HG02610 (cell line): Measurements from ENCODE around the gene NCAM1.

Experiments used
- ATAC-seq: cut with Tn5 transposase; IDR thresholded peaks from one replicate; pipeline ENCODE4 v1.9.1; 2021; ENCODE audit warnings: mild to moderate bottlenecking, moderate library complexity; ENCODE audit not compliant: unreplicated experiment

The NCAM1 gene

DNA sequence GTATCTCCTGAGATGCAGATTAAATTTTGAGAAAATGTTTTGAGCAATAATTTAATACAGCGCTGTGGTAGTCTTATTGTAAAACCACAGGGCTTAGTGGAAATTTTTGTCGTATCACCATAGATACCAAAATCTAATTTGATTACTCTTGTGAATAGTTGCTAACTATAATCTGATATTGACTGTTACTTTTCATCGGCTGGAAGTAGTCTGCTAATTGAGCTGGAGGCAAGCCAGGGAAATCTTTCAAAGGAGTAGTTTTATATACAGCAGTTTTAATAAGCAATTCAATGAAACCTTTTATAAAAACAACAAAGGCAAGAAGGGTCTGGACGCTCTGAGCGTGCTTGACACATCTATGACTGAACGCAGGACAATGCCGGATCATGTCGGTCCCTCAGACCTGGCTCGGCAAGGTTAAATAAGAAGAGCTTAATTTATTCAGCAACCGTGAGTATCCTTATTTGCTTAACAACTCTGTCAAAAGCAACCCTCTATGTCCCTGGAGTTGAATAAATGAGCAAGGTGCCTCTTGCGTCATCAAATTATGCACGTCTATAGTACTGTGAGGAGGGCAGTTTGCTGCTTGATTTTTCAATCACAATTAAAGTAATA, 121.2 kb downstream of the NCAM1 start:
- no peak for ATAC-seq

DNA sequence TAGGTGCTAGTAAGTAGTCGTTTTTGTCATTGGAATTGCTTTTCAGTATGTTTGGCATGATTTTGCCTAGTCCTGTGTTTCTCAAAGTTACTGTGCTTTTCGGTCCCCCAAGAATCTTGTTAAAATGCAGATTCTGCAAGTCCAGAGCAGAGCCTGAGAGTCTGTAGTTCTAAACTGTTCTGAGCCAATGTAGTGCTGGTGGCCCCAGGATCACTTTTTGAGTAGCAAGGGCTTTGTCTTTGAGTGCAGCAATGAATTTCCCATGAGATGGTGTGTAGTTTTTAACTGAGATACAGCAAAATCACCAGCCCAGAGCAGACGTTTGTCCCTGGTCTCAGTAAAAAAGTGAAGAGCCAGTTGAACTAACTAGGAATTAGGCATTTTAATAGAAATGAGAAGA, 122.4 kb downstream of the NCAM1 start:
- ATAC-seq = no peak

DNA sequence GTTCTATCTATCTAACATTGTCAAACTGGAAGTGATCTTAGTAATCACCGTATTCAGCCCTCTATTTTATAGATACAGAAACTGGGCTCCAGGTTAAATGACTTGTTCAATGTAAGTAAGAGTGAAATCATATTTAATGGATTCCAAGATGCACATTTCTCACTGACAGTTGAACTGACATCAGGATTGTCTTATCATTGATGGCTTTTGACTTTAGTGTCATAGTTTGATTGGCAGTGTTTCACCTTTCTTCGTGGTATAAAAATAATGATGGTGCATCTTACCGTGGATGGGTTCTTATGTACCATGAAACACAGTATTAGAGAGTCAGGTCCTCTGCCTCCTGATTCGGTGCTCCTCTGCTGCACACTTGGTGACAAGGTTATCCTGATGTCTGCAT, 123.1 kb downstream of the NCAM1 start:
- ATAC-seq = no peak

DNA sequence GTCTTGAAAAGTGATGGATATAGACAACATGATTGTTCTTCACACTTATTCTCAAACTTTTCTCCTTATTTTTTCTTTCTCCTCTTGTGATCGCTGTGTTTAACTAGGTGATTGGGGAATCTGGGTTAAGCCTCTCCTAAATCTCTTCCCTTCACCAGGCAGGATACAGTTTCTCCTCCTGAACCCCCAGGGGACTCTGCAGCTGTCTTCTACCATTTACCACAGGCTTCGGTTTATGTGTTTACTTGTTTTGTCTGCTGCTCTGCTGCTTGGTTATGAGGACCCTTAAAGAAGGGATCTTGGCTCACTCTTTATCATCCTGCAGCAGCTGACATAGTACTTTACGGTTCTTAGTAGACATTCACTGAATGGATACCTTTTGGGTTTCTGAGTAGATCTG, 124.2 kb downstream of the NCAM1 start:
- no peak for ATAC-seq

DNA sequence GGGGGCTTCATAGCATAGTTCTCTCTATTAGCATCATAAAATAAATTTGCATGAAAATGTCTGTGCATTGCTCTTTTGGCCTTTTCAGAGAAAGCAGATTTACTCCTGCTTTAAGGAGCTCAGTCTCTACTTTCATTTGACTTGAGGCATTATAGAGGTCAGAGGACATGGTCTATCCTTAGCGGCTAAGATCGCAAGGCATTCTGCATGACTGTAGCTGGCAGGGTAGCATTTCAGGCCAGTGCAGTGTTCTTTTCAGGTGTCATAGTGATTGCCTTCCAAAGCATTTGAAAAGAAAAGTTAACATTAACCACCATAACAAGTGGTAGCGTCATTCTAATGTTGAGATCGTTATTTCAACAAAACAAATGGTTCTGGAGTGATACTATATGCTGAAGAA, 126.5 kb downstream of the NCAM1 start:
- ATAC-seq = no peak

DNA sequence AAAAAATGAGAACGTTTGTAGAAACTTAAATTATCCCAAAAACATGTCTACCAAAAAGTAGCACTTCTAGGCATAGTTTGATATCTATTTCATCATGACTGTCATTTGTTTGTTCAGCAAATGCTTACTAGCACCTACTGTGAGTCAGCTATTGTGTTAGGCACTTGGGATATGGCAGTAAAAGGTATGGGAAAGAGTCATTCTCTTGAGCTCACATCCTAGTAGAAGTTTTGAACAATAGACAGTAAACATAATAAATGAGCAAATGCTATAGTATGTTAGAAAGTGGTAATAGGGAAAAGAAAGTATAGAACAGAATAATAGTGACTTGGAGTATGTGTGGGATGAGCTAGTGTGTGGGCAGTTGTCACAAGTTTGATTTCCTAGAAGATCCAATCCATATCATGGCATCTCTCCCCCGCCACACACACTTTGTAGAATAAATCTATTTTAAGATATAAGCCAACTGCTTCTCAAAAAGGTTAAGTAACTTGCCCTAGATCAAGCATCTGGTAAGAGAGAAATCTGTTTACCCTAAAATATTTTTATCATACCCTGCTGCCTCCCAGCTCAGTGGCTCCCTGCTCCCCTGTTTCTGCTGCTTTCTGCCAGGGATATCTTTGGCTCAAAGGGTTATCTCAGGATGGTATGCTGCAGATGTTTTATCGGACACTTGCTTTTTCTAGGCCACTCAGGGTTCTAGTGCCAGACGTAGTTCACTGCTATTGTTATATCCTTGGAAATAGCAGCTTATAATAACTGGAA, 129.7 kb downstream of the NCAM1 start:
- no peak for ATAC-seq

DNA sequence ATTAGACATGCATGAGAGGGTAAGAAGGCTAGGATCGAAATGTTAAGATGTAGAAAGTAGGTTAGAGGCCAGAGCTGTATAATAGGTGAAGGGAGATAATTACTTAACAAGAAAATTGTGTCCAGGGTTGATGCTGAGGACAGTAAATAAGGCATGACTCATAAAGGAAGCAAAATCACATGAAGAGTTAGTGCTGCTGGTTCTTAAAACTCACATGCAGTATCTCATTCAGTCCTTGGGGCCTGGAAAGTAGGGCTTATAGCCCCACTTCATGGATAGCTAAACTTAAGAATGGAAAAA, 130.2 kb downstream of the NCAM1 start:
- ATAC-seq = no peak

DNA sequence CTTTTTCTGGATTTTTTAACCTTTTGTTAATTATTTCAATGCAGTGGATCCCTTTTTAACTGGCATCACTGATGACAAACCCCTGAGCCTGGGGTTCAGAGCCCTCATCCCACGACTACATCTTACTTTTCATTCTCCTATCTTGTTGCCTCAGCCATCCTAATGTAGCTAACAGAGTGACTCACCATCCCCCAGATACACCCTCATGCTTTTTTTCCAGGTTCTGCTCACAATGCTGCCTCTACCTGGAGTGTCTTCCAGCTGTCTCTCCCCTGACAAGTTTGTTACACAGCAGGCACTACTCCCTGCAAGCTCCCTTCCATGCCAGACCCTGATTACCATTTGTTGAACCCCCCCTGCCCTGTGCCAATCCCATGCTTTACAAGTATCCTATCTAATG, 135.4 kb downstream of the NCAM1 start:
- ATAC-seq = no peak

DNA sequence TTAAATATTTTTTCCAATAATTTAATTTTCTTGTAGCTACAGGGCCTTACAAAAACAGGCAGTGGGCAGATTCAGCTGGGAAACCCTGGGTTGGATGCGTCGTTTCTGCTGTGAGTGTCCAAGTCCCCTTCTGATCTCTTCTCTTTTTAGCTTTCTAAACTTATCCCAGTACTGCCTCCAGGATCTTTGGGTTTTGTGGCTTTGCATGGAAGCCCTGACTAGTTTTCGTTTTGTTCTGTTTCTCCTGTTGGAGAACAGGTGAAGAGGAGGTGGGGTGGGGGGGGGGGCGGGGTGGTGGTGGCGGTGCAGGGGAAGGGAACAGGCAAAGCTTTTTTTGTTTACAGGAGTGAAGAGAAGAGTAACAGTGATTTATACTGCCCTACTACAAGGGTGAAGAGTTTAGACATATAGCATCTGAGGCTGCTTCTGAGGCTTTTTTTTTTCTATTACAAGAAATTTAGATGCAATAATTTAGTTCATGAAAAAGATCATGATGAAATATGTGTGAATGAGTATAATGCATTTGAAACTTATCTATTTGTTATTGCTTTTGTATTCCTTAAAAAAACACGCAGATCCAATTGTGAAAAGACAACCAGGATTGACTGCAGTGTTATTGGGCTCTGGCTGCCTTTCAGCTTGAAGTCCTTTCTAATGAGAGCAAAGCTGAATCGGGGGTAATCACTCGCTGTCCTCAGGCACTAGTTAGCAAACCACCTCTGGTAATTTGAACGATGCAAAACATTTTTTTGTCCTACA, 142.9 kb downstream of the NCAM1 start:
- ATAC-seq = no peak

DNA sequence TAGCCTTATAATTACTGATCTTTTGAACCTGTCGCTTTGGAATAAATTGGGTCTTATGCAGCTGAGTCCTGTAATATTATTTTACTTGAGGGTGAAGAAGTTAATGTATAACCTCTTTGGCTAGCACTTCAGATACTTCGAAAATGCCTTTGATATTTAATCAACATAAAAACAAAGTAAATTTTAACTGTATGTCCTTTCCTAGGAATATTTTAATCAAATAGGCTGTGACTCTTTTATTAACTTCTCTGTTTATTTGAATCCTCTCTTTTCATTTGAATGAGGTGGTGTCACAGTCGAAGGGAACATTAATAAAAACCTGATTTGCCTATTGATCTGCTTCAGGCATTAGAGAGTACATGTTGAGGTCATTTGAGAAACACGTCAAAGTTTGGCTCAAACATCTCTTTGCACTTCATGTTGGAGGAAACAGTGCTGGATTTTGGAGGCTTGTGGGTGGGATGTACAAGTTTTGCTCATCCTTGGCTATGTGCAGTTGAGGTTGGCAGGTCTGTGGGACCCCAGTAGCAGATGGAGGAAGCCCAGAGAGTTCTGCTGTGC, 143.6 kb downstream of the NCAM1 start:
- no peak for ATAC-seq

DNA sequence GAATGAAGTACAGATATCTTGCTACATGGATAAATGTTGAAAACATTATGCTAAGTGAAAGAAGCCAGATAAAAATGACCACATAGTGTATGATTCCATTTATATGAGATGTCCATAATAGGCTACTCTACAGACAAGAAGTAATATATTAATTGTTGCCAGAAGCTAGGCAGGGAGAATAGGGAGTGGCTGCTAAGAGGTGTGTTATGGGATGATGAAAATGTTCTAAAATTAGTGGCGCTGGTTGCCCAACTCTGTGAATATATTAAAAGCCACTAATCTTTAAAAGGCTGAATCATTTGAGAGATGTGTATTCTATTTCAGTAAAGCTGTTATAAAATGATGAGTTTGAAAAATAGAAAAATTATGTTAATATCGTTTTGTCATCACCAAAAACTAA, 144.4 kb downstream of the NCAM1 start:
- no peak for ATAC-seq

DNA sequence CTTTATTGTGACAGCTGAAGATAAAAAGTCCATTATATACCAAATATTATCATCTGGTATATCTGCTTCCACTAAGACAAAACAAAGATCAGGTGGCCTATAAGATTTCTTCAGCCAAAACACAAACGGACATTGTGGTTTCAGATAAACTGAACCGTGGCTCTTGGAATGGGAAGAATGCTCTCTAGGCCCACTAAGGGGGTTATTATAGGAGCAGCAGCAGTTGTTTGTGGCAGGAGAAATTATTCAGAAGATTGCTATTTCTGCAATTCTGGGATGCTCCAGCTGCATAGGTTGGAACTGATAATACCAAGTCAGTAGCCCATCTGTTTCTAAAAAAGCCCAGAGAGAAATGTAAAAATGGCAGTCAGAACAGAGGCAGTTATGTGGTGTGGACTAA, 145.3 kb downstream of the NCAM1 start:
- ATAC-seq = no peak

DNA sequence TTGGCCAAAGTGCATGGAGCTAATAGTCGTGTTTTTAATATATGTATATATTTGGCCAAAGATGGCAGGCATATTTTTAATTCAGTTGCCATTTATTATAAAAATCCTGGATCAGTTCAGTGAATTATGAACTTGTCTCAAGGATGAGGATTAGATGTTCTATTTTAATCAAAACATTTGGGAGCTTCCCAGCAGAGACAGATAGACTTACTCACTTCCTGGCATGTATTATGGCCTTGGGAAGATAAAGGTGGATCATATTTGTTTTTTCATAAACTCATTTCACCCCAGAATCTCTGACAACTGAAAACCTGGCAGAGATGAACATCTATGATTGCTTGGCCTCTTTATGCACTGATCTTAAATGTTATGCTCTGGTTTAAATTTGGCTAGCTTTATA, 148.8 kb downstream of the NCAM1 start:
- no peak for ATAC-seq

DNA sequence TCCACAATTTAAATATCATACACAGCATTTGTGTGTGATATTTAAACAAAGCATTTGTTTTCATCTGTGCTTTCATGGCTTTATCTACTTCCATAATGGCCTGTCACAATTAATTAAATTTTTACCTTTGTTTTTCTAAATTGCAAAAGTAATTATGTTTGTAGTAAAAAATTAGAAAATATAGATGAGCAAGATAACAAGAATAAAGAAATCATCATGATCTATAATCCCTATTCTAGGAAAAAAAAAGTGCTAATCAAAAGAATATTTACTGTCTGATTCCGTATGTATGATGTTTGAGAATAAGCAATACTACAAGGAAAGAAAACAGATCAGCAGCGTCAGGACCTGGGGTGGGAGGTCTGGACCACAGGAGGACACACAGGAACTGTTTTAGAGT, 149.9 kb downstream of the NCAM1 start:
- ATAC-seq = no peak

DNA sequence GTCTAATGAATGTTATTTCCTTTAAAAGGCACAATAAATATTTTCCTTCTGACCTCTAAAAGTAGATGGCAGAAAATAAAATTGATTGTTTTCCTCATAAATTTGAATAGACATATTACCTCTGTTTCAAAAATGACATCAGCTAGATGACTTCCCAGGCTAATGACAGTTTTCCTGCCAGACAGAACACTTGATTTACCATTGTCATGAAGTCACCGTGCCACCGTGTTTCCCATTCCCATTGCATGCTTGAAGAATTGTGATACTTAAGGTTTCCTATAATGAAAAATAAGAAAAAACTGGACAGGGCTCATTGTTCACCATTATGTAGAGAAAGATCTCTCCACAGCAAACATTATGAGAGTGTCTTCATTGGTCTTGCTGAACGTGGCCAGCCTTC, 151.1 kb downstream of the NCAM1 start:
- ATAC-seq = no peak

DNA sequence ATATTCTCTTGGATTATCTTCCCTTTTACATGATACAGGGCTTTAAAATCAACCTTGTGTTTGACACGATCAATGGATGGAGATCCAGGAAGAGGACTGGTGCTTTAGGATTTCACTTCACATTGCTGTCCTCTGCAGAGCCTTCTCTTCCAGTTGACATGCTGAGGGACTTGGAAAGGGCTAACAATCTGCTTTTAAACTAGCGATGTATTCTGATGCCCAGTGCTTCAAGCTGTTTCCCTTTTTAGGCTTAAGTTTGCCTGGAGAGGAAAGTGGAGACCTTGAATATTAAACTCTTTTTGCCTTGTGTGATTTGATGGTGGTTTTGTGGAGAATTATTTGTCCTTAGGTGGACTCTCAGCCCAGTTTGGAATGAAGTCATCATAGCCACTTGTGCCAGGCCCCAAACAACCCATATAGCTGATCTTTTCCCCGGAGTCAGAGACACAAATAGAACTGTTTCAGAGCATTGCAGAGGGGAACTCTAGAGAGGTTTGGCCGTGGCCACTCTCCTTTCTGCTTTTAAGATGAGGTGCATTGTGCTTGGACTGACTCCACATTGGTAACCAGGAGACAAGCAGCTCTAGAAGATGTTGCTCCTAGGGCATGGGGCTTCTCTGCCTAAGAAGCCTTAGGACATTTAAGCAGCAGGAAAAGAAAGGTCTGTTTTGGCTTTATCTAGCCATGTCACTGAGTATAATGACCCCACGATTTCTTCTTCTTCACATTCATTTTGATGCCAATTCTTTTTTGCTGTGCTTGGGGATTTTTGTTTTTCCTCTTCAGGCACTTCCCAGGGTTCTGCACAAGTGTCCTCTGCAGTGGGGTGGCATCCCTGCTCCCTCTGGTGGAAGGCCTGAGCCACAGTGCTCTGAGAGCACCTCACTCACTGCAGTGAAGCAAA, 152.8 kb downstream of the NCAM1 start:
- no peak for ATAC-seq

DNA sequence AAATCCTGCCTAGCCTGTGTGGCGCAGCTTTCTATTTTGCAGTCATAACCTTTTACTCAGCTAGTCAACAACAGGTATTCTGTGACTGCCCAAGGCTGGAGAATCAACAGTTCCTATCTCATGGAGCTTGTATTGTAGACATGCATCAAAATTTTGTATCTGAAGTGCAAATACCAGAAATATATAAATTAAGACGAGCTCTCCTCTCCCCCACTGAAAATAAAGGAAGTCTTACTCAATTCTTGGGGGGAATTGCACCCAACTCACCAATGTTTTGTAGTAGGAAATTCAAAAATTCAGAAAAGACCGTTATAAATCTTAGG, 153.4 kb downstream of the NCAM1 start:
- ATAC-seq = no peak

DNA sequence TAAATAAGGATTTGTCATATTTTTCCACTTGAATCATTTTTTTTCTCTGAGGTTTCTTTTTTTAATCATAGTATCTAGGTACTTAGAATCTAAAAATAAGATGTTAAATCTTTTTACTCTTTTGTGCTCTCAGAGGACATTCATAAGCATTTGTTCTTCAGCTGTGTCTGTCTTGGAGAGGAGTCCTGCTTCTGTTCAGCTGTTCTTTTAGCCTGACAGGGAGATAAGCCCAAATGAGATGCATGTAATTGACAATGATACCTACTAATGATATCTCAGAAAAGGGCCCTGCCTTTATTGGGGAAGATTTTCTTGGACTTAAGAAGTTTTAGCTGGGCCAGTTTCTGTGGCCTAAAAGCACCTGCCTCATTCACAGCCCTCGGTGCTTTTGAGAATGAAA, 156.9 kb downstream of the NCAM1 start:
- ATAC-seq = no peak

DNA sequence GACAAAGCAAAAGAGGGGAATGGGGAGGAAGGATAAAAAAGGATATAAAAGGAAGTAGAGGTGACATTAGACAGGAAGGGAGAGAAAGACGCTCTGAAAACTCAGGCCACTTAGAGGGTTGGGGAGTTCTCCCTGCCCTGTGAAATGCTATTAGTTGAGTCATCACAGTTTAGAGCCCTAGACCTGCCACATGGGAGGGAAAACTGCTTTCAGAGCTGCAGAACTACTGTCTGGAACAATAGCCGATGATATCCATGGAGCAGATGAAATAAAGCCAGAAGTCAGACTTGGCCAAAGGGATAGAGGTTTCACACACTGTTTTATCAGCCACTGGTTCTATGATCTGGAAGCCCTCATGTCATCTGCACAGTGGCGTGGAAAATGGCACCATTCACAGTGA, 157.9 kb downstream of the NCAM1 start:
- no peak for ATAC-seq

DNA sequence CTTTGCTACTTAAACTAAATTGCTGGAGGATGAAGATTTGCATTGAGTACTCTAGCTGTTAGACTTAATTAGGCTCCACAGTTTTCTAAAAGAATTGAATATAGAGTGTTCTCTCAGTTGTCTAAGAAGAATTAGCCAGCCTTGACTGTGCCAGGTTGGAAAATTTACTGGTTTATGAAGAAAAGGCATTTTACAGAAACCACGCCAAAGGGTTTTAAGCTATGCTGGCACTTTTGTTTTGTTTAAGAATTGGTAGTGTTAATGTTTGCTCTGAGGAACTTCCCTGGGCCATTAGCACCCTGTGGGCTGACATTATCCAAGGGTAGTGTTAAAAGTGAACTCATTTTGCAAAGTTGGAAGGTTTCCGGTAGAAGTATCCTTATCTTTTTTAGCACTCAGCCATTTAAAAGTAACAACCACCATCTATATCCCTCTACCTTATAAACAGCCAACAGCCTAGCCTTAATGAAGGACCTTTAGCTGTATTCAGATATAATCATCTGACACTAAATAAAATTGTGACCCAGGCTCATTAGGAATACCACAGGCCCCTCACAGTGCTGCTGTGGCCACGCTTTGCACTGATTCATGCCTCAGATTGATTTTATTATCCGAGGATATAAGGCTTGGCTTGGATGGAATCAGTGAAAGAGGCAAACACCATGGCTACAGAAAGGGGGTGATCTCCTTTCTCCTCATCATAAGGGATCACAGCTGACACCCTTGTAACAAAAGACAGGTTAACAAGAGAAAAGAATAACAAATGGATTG, 158.9 kb downstream of the NCAM1 start:
- ATAC-seq = no peak
